HG03095 (cell line): Measurements from ENCODE around the gene TFB2M.

ENCODE experiments used
- ATAC-seq: cut with Tn5 transposase; IDR thresholded peaks from one replicate; pipeline ENCODE4 v1.9.1; 2021; ENCODE audit warnings: moderate library complexity; ENCODE audit not compliant: unreplicated experiment

TFB2M gene

GRCh38 chr1:246554201-246554600 is 11.9 kb downstream of the TFB2M start:
- ATAC-seq: no peak

DNA sequence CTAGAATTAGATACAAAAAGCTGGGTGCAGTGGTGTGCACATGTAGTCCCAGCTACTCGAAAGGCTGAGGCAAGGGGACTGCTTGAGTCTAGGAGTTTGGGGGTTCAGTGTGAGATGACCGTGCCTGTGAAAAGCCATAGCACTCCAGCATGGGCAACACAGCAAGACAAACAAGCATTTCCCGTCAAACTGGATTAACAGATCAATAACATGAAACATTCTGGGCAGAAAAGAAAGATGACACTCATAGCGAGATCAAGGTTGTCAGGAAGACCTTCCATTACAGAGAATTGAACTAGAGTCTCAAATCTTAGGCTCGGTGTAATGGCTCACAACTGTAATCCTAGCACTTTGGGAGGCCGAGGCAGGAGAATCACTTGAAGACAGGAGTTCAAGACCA is 14.0 kb downstream of the TFB2M start:
- no peak for ATAC-seq

GRCh38 chr1:246550402-246550801 is 15.7 kb downstream of the TFB2M start:
- ATAC-seq: no peak

DNA sequence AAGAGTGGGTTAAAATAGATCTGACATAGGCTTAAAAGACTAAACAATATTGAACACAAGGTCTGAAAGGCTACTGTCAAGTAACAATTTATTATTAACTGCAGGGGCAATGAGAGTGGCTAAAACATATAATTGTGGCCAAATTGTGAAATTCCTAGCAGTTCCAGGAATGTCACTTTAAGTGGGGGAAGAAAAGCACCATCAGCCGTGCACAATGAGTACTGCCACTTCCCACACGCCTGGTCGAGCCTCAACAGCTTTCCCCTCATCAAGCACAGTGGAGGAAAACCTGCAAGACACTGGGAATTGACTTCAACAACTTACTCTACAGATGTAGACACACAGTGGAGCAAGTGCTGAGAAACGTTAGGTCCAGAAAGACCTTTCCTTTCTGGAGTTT is 16.4 kb downstream of the TFB2M start:
- no peak for ATAC-seq

DNA sequence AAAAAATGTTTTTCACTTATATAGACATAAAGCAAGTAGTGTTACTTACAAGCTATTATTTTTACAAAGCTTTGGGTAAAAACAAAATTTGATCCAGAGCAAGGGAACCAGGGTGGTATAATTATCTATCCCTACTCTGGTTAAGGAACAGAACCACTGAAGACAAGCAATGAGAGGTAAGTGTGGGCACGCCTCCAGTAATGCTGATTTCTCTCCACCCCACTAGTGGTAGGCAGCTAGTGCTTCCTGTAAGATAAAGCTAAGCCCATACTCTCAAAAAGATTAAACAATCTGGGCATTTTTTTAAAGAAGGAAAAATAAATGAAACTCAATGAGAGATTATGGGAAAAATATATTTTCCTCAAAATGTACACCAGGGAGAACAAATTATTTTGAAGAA is 22.1 kb downstream of the TFB2M start:
- no peak for ATAC-seq

GRCh38 chr1:246540738-246541491 is 25.1 kb downstream of the TFB2M start:
- no peak for ATAC-seq

GRCh38 chr1:246537887-246538286 is 28.2 kb downstream of the TFB2M start:
- no peak for ATAC-seq

DNA sequence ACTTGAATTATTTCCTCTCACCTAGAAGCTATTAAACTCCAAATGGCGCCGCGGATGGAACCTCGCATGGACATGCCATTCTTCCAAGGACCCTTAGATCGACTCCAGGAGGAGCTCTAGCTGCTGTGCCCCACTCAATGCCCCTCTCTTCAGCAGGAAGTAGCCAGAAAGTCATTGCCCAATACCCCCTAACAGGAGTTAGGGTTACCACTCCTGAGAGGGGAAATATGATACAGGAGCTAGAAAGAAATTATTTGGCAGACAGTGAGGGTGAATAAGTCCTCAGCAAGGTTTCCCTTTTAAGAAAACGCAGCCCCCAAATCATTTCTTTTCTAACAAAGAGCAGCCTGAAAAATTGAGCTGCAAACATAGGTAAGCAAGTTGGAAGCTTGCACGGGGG is 28.6 kb downstream of the TFB2M start:
- ATAC-seq: no peak

- ATAC-seq: no peak
These were observed 31.9 kb downstream of the TFB2M start for GRCh38 chr1:246534114-246534513.

- no peak for ATAC-seq
These were observed 32.6 kb downstream of the TFB2M start for GRCh38 chr1:246533371-246533905.

GRCh38 chr1:246532519-246532918 is 33.5 kb downstream of the TFB2M start:
- ATAC-seq: no peak

- ATAC-seq: no peak
These were observed 35.6 kb downstream of the TFB2M start for GRCh38 chr1:246530482-246530881.

DNA sequence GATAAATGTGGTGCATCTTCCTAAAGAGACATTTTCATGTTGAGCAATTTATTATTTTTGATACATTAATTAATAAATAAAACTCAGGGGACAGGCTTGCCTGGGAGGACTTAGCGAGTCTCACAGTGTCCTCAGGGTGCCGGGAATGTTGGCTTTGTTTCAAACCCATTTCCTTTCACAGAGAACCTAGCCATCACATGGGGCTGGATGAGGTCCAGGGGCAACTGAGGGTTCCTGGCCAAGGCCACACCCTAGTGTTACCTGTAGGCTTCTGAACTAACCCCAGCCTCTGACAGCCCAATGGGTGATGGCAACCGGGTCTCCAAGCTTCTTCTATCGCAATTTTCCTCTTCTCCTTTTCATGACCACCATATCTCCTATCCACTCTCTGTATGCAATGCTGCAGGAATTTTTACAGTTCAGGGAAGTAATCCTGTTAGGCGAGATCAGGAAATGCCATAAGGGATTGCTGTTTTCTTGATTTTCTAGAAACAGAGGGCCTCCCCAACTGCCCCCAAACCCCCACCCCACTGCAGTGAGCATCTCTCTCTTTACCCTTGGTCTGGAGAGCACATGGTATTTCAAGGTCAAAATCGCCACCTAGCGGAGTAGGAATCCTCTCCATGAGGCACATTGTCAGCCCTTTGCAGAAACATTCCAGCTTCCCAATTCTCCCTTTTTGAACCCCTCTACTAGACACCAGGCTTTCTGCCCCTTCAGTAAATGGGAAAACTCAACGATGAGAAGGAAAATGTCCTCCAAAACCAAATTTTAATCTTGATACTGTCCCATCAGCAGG is 36.9 kb downstream of the TFB2M start:
- no peak for ATAC-seq

DNA sequence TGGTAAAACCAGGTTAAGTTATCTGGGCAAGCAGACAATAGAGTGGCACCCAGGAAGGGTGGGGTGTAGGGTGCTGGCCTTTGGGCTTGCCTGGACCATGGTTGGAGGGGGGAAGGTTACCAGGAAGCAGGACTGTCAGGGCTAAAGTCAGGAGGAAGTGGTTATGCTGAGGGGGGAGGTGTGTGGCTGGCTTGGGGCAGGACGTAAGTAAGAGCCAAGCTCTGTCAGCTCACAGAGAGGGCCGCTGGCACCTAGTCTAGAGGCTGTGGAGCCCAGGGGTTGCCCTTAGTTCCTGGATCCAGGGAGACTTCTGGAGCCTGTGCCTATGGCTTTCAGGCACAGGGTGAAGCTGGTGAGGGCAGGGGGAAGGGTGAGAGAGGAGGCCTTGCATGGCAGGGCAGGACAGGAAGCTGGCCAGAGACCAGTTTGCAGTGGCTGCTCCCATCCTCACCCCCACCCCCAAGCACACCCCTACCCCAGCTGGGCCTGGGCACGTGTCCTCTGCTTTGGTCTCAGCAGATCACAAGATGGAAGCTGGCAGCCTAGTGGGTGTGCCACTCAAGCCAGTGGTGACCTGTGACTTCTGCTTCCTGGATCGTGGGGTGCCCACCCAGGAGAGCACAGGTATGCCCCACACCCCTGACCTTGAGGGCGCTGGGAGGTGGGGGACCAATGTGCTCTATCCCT is 38.5 kb downstream of the TFB2M start:
- ATAC-seq: no peak

DNA sequence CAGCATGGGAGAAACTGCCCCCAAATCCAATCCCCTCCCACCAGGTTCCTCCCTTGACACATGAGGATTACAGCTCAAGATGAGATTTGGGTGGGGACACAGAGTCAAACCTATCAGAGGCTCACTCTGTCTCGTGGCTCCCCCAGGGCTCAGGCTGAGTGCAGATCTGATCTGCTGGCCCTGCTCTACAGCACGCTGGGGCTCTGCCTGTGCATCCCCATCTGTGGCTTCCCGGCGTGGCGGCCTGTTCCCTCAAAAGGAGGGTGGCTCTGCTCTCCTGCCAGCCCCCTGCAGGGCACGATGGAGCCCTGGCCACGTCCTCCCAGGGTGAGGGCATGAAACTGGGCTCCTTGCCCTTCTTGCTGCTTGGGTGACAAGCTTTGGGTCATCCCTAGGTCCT is 39.1 kb downstream of the TFB2M start:
- ATAC-seq: no peak

GRCh38 chr1:246526380-246526779 is 39.7 kb downstream of the TFB2M start:
- ATAC-seq: no peak

DNA sequence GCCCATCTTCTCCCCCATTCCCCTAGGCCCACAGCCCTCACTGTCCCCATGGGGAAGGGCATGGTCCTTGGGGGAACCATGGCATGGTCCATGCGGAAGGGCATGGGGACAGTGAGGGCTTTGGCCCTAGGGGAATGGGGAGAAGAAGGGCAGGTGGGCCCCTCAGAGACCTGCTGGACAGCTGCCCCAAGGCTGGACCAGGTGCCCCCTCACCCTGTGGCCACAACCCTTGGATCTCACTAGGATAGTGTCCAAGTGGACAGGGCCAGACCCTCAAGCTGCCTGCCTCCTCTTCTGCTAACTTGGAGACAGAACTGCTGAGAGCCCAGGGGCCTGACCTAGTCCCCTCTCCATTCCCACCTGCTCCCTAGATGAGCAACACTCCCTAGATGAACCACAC is 46.5 kb downstream of the TFB2M start:
- no peak for ATAC-seq

DNA sequence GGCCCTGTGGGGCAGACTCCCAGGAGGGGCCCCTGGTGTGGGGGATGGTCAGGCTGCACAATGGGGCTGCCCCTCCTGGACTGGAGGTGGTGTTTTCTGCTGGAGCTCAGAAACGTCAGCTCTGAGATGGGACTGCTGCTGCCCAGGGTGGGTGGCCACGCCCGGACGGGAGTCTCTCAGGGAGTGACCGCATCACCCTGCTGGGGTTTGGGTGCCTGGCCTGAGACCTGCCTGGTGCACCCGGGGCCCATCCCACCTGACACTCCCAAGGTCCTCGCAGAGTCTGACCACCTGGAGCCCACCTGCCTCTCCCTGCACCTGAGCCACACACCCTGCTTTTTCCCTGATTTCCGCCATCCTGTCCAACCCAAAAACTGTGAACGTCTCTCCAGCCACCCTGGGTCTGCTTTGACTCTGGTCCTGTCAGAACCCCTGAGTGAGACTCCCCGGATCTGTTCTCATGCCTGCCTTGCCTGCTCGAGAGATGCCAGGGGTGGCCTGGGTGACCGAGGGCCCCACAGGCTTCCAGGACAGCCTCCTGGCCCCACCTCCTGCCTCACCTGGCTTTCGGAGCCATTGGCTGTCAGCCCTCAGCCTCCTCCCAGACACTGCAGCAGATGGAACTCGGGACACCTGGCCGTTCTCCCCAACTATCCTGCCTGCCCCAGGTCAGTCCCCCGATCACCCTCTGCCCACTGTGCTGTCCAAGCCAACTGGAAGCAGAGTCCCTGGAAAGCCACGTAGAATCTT is 47.4 kb downstream of the TFB2M start:
- ATAC-seq: no peak

GRCh38 chr1:246517391-246517790 is 48.7 kb downstream of the TFB2M start:
- ATAC-seq: no peak

GRCh38 chr1:246516126-246516525 is 49.9 kb downstream of the TFB2M start:
- no peak for ATAC-seq
